ENCODE data around the gene IFITM1. TPM values are rescaled to one million over a fixed set of nuclear protein-coding genes. Genes with fewer than 3 reads are reported as not detected.

The IFITM1 gene
- total and polyA plus RNA-seq, 8 donors = 7.0 to 224 (median 41.0) TPM

DNA sequence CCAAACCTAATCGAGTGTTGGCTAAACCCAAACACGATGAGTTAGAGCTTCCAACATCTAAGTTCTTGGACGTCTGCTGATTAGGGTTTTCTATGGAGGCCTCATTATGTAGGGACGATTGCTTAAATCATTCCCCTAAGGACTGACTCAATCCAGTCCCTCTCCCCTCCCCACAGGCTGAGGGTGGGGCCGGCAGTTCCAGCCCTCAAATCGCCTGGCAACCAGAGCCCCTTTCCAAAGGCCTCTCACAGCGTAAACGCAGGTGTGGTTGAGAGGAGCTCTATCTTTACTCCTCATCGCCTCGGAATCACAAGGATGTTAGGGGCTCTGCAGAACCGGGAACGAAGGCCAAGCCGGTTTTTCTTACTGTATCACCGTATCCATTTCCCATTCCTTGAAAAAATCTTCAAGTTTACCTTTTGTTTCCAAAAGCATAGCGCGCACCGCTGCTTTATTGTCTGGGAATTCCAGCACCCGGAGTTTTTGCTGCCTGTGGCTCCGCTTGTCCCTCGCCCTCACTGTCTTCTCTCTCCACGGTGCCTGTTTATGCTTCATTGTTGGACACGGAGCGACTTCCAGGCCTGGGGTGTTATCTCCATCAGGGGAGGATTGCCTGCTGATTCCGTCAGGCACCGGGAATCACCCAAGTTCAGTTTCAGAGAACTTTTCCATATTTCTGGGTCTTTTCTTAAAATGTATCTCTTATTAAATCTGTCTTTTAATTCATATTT, 20.6 kb downstream of the IFITM1 start:
- Histone ChIP-seq H3K9me3 (no peaks in the 10 kb centered on the region), H3K27ac (peak overlapping the region in 3 of 5 donors; percentile 14 to 75 (median 51)), H3K4me1 (peaks cover 0 to 27% (median 11%) of the 10 kb centered on the region in 4 donors), H3K27me3 (no peaks in the 10 kb centered on the region), H3K4me3 (no peak overlapping the region), H3K36me3 (no peaks in the 10 kb centered on the region)
- TF ChIP-seq POLR2A (IDR thresholded peaks at IDR 0.05) = no peak
- TF ChIP-seq POLR2AphosphoS5 (IDR thresholded peaks at IDR 0.05) = no peak
- no peak for TF ChIP-seq EP300 (IDR thresholded peaks at IDR 0.05)
- TF ChIP-seq, protein P1, sequence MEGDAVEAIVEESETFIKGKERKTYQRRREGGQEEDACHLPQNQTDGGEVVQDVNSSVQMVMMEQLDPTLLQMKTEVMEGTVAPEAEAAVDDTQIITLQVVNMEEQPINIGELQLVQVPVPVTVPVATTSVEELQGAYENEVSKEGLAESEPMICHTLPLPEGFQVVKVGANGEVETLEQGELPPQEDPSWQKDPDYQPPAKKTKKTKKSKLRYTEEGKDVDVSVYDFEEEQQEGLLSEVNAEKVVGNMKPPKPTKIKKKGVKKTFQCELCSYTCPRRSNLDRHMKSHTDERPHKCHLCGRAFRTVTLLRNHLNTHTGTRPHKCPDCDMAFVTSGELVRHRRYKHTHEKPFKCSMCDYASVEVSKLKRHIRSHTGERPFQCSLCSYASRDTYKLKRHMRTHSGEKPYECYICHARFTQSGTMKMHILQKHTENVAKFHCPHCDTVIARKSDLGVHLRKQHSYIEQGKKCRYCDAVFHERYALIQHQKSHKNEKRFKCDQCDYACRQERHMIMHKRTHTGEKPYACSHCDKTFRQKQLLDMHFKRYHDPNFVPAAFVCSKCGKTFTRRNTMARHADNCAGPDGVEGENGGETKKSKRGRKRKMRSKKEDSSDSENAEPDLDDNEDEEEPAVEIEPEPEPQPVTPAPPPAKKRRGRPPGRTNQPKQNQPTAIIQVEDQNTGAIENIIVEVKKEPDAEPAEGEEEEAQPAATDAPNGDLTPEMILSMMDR (IDR thresholded peaks at IDR 0.05) = no peak
- WGBS, 5 donors = 35 to 53% (median 48%) methylated on average over 25 of the region's 25 CpGs
- intact Hi-C loops (cut with DNase I; ENCODE audit: low total_unique reads) = no loop called here
- peak in 1 of 2 donors; percentile 74 for DNase-seq

DNA sequence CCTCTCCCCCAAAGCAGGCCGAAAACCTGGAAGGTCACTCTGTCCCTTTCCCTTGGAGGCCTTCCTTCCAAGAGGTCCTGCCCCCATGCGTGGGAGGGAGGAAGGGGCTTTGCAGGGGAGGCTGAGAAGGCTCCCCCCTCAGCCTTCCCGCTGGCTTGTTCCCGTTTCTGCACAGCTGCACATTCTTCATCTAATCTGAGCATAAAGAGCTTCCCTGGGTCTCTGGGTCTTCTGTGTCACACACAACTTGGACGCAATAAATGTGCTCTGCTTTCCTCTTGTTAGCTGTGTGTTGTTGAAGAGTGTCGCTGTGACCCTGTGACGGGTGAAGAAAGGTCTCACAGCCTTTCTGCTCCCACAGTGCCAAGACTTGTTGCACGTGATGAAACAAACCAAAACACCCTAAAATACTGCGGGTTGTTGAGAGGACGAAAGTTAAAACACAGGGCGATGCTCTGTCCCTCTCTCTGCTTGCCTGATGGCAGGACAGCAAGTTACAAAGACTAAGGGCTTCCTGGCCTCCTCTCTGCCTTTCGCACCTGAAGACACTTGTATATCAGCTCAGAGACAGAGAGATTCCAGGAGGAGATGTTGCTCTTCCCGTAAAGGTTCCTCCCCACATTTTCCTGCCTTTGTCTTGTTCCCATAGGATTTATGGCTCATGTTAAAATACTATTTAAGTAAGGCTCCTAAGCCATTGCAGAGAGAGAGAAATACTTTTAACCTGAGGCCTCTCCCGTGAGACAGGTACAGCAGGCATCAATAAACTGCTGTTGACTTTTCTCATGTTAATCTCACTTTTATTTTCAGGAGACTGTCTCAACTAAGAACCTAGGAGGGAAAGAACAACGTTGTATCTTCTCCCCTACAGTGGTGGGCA, 22.2 kb downstream of the IFITM1 start:
- Histone ChIP-seq H3K4me1 (peaks cover 0 to 29% (median 9%) of the 10 kb centered on the region in 4 donors), H3K27ac (peak overlapping the region; percentile 38 to 75 (median 59)), H3K4me3 (no peak overlapping the region), H3K36me3 (no peaks in the 10 kb centered on the region), H3K9me3 (no peaks in the 10 kb centered on the region), H3K27me3 (no peaks in the 10 kb centered on the region)
- intact Hi-C loops (cut with DNase I; ENCODE audit: low total_unique reads) = no loop called here
- 50 to 63% (median 62%) methylated on average over 15 of the region's 15 CpGs for WGBS, 5 donors
- DNase-seq = peak in 1 of 2 donors; percentile 74
- TF ChIP-seq POLR2AphosphoS5 (IDR thresholded peaks at IDR 0.05) (no peak), EP300 (IDR thresholded peaks at IDR 0.05) (no peak), POLR2A (IDR thresholded peaks at IDR 0.05) (no peak)
- TF ChIP-seq, protein P1 (IDR thresholded peaks at IDR 0.05) = no peak

DNA sequence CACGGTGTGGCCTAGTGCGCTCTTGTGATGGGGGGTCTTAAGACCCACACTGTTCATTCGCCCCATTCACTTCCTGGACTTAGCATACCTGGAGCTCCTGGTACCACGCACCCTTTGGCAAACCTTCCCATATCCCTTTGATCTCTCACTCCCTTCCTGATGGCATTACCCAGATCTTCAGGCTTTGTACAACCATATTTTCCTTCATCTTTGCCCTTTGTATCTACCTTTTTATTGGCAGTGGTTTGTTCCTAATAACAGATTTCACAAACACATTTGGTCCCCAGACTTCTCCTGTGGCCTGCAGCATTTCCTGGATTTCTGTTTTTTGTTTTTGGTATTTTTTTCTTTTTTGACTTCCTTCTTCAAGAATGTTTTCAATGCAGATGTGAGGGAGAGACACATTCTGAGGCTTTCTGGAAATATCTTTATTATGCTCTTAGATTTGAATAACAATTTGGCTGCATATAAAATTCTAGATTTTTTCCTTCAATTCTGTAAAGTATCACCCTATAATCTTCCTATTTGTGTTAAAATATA, 22.9 kb downstream of the IFITM1 start:
- H3K27ac ChIP-seq = peak overlapping the region in 4 of 5 donors; percentile 57 to 75 (median 66)

DNA sequence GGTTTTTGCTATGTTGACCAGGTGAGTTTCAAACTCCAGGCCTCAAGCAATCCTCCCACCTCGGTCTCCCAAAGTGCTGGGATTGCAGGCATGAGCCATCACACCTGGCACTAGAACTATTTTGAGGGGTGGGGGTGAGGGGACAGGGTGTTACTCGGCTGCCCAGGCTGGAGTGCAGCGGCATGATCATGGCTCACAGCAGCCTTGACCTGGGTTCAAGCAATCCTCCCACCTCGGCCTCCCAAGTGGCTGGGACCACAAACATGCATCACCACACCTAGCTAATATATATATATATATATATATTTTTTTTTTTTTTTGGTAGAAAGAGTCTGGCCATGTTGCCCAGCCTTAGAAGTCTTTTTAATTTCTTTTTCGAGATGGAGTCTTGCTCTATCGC, 23.9 kb downstream of the IFITM1 start:
- intact Hi-C loops (cut with DNase I; ENCODE audit: low total_unique reads) = no loop called here
- 86 to 95% (median 93%) methylated on average over 6 of the region's 6 CpGs for WGBS, 5 donors
- Histone ChIP-seq H3K27ac (no peak overlapping the region), H3K4me1 (peaks cover 0 to 29% (median 9%) of the 10 kb centered on the region in 4 donors), H3K27me3 (no peaks in the 10 kb centered on the region), H3K4me3 (no peak overlapping the region), H3K36me3 (no peaks in the 10 kb centered on the region), H3K9me3 (no peaks in the 10 kb centered on the region)
- TF ChIP-seq, protein P1 (IDR thresholded peaks at IDR 0.05) = no peak
- TF ChIP-seq EP300 (IDR thresholded peaks at IDR 0.05) (no peak), POLR2AphosphoS5 (IDR thresholded peaks at IDR 0.05) (no peak), POLR2A (IDR thresholded peaks at IDR 0.05) (no peak)
- no peak for DNase-seq

More for the DNA sequence above, 22.9 kb downstream of the IFITM1 start:
- intact Hi-C loops (cut with DNase I; ENCODE audit: low total_unique reads) = no loop called here
- WGBS, 5 donors = 75 to 90% (median 82%) methylated on average over 4 of the region's 4 CpGs
- no peak overlapping the region for H3K4me3 ChIP-seq
- peak in 1 of 2 donors; percentile 6 for DNase-seq
- H3K36me3 ChIP-seq = no peaks in the 10 kb centered on the region
- H3K9me3 ChIP-seq = no peaks in the 10 kb centered on the region
- TF ChIP-seq POLR2A (IDR thresholded peaks at IDR 0.05) = no peak
- no peak for TF ChIP-seq POLR2AphosphoS5 (IDR thresholded peaks at IDR 0.05)
- H3K4me1 ChIP-seq = peaks cover 0 to 29% (median 9%) of the 10 kb centered on the region in 4 donors
- no peaks in the 10 kb centered on the region for H3K27me3 ChIP-seq

Measured in stomach (tissue), 9 donors.